Measurements from ENCODE around the gene UGT1A9.

- TF ChIP-seq RAD21 (conservative IDR thresholded peaks at IDR 0.05) (no peak), EZH2 (IDR thresholded peaks at IDR 0.05; ENCODE audit: borderline replicate concordance, insufficient read depth, low read length, poor library complexity, severe bottlenecking) (no peak), CTCF (IDR thresholded peaks at IDR 0.05; ENCODE audit: poor library complexity, severe bottlenecking) (no peak), POLR2AphosphoS5 (IDR thresholded peaks at IDR 0.05) (no peak), REST (IDR thresholded peaks at IDR 0.05; ENCODE audit: borderline replicate concordance) (no peak), EP300 (conservative IDR thresholded peaks at IDR 0.05; ENCODE audit: poor library complexity, severe bottlenecking) (no peak), SMC3 (conservative IDR thresholded peaks at IDR 0.05; ENCODE audit: poor library complexity) (no peak)
Observed at GRCh38 chr2:233793465-233794127, 121.9 kb downstream of the UGT1A9 start.

Measured in neural cell (in vitro differentiated cells).